Measurements from ENCODE around the gene PARM1.

Gene PARM1

DNA sequence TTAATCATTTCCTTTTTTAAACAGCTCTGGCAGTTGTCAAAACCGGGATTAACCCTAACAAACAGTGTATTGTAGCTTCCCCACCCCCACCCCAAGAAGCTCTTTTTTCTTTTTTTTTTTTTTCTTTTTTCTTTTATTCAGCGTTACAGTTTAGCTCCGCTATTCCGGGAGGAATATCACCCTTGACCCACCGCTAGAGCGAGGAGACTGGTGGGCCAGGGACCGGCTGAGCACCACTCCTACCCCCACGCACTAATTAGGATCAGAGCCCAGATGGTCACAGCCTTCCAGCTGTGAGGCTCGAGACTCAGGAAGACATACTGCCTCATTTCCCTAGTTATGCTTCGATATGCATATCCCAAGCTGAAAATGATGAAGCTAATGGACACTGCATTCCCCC, 2.0 kb downstream of the PARM1 start:
- H4K20me1 ChIP-seq (ENCODE audit: insufficient read depth, low read length): peaks cover 49% of the 10 kb centered on the region
- H3K4me3 ChIP-seq (ENCODE audit: low read length): peak overlapping the region; percentile 97
- peak overlapping the region; percentile 80 for H3K4me2 ChIP-seq (ENCODE audit: low read length)
- H3K4me1 ChIP-seq (ENCODE audit: low read length): peaks cover 72% of the 10 kb centered on the region
- H3K27ac ChIP-seq (ENCODE audit: low read length): peak overlapping the region; percentile 96
- H3K9ac ChIP-seq (ENCODE audit: low read length): peak overlapping the region; percentile 100
- H3K9me3 ChIP-seq (ENCODE audit: insufficient read depth, low read length): no peaks in the 10 kb centered on the region
- no peaks in the 10 kb centered on the region for H3K27me3 ChIP-seq (ENCODE audit: low read depth, low read length)
- peaks cover 91% of the 10 kb centered on the region for H3K79me2 ChIP-seq (ENCODE audit: low read length)
- no peak overlapping the region for H2AFZ ChIP-seq (ENCODE audit: low read depth, low read length)
- TF ChIP-seq EZH2phosphoT487 (IDR thresholded peaks at IDR 0.05; ENCODE audit: low read depth): no peak
- TF ChIP-seq, protein P1, sequence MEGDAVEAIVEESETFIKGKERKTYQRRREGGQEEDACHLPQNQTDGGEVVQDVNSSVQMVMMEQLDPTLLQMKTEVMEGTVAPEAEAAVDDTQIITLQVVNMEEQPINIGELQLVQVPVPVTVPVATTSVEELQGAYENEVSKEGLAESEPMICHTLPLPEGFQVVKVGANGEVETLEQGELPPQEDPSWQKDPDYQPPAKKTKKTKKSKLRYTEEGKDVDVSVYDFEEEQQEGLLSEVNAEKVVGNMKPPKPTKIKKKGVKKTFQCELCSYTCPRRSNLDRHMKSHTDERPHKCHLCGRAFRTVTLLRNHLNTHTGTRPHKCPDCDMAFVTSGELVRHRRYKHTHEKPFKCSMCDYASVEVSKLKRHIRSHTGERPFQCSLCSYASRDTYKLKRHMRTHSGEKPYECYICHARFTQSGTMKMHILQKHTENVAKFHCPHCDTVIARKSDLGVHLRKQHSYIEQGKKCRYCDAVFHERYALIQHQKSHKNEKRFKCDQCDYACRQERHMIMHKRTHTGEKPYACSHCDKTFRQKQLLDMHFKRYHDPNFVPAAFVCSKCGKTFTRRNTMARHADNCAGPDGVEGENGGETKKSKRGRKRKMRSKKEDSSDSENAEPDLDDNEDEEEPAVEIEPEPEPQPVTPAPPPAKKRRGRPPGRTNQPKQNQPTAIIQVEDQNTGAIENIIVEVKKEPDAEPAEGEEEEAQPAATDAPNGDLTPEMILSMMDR (IDR thresholded peaks at IDR 0.05; ENCODE audit: low read depth, low read length): no peak
- peaks cover 36% of the 10 kb centered on the region for H3K36me3 ChIP-seq (replicated peaks; ENCODE audit: low read depth, low read length)

DNA sequence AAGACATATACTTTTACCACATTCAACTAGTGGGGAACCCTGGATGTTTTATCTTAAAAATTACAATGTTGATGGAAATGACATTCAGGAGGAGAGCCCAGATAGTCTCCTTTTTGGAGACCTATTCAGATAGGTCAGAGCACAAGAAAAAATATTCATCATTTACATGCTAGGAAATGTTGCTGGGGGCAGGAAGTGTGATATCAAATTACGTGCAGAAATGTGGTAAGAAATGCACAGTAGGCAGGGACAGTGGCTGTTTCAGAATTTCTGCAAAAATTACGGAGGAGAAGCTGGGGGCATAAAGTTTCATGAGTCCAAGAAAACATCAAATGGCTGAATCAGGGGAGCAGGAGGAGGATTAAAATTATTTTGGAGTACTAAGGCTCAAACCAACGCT, 8.2 kb downstream of the PARM1 start:
- Histone ChIP-seq H3K4me3 (ENCODE audit: low read length) (peak overlapping the region; percentile 27), H3K4me2 (ENCODE audit: low read length) (peak overlapping the region; percentile 54), H3K79me2 (ENCODE audit: low read length) (peaks cover 100% of the 10 kb centered on the region)

DNA sequence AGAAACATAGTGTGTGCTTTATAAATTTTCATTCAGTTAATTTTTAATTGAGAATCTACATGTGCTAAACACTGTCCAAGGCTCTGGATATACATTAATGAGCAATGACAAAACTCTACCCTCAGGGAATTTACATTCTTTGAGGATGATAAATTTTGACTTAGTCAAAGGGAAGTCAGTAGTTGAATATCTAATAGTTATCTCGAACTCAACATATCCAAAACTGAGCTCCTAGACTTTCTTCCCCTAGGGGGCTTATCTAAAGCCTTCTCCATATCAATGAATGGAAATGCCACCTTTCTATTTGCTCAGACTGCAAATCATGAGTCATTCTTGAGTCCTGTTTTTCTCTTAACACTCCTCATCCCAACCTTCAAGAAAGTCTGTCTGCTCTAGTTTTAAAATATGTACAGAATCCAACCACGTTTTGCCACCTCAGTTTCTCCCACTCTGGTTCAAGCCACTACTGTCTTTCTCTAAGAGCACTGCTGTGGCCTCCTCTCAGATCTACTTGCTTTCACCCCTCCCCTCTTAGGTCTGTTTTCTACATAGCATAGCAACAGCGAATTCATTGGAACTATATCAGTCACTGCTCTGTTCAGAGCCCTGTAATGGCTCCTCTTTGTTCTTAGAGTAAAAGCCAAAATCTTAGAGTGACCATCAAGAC, 9.5 kb downstream of the PARM1 start:
- peaks cover 100% of the 10 kb centered on the region for H3K79me2 ChIP-seq (ENCODE audit: low read length)
- peak overlapping the region; percentile 54 for H3K27ac ChIP-seq (ENCODE audit: low read length)
- H3K27me3 ChIP-seq (ENCODE audit: low read depth, low read length): no peaks in the 10 kb centered on the region
- H3K4me3 ChIP-seq (ENCODE audit: low read length): peak overlapping the region; percentile 27
- peak overlapping the region; percentile 10; the same call in 1 of the 2 replicates for H3K9ac ChIP-seq (ENCODE audit: low read length)
- peaks cover 100% of the 10 kb centered on the region for H4K20me1 ChIP-seq (ENCODE audit: insufficient read depth, low read length)
- peaks cover 70% of the 10 kb centered on the region for H3K36me3 ChIP-seq (replicated peaks; ENCODE audit: low read depth, low read length)
- no peak for TF ChIP-seq EZH2phosphoT487 (IDR thresholded peaks at IDR 0.05; ENCODE audit: low read depth)
- TF ChIP-seq, protein P1 (IDR thresholded peaks at IDR 0.05; ENCODE audit: low read depth, low read length): no peak
- H2AFZ ChIP-seq (ENCODE audit: low read depth, low read length): no peak overlapping the region
- H3K9me3 ChIP-seq (ENCODE audit: insufficient read depth, low read length): no peaks in the 10 kb centered on the region
- H3K4me2 ChIP-seq (ENCODE audit: low read length): peak overlapping the region; percentile 54
- H3K4me1 ChIP-seq (ENCODE audit: low read length): peaks cover 80% of the 10 kb centered on the region

More for the DNA sequence above, 8.2 kb downstream of the PARM1 start:
- peaks cover 90% of the 10 kb centered on the region for H3K4me1 ChIP-seq (ENCODE audit: low read length)
- H2AFZ ChIP-seq (ENCODE audit: low read depth, low read length): no peak overlapping the region
- peaks cover 67% of the 10 kb centered on the region for H3K36me3 ChIP-seq (replicated peaks; ENCODE audit: low read depth, low read length)
- TF ChIP-seq, protein P1 (IDR thresholded peaks at IDR 0.05; ENCODE audit: low read depth, low read length): no peak
- no peak for TF ChIP-seq EZH2phosphoT487 (IDR thresholded peaks at IDR 0.05; ENCODE audit: low read depth)
- H3K27ac ChIP-seq (ENCODE audit: low read length): 0 out of 2 replicates have a peak overlapping the region, but pooled peaks have one; percentile 54
- H3K9me3 ChIP-seq (ENCODE audit: insufficient read depth, low read length): no peaks in the 10 kb centered on the region
- no peaks in the 10 kb centered on the region for H3K27me3 ChIP-seq (ENCODE audit: low read depth, low read length)
- peaks cover 98% of the 10 kb centered on the region for H4K20me1 ChIP-seq (ENCODE audit: insufficient read depth, low read length)
- H3K9ac ChIP-seq (ENCODE audit: low read length): no peak overlapping the region

DNA sequence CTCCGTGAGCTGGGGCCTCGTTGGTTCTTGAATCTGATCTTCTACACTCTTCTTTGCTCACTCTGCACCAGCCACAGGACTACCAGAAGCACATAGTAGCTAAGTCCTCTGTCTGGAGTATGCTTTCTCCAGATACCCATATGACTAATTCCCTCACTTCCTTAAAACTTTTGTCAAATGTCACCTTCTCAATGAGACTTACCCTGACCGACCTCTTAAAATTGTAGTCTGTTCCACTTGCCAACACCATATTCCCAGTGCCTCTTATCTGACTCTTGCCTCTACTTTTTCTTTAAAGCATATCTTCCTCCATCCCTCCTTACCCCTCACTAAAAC, 10.0 kb downstream of the PARM1 start:
- H3K4me2 ChIP-seq (ENCODE audit: low read length): peak overlapping the region; percentile 54
- H2AFZ ChIP-seq (ENCODE audit: low read depth, low read length): no peak overlapping the region
- H3K27me3 ChIP-seq (ENCODE audit: low read depth, low read length): no peaks in the 10 kb centered on the region
- H3K36me3 ChIP-seq (replicated peaks; ENCODE audit: low read depth, low read length): peaks cover 70% of the 10 kb centered on the region
- TF ChIP-seq, protein P1 (IDR thresholded peaks at IDR 0.05; ENCODE audit: low read depth, low read length): no peak
- no peak for TF ChIP-seq EZH2phosphoT487 (IDR thresholded peaks at IDR 0.05; ENCODE audit: low read depth)
- H3K27ac ChIP-seq (ENCODE audit: low read length): peak overlapping the region; percentile 54
- H3K79me2 ChIP-seq (ENCODE audit: low read length): peaks cover 100% of the 10 kb centered on the region
- peaks cover 100% of the 10 kb centered on the region for H4K20me1 ChIP-seq (ENCODE audit: insufficient read depth, low read length)
- H3K9ac ChIP-seq (ENCODE audit: low read length): 0 out of 2 replicates have a peak overlapping the region, but pooled peaks have one; percentile 10
- peaks cover 75% of the 10 kb centered on the region for H3K4me1 ChIP-seq (ENCODE audit: low read length)
- peak overlapping the region; percentile 27 for H3K4me3 ChIP-seq (ENCODE audit: low read length)
- no peaks in the 10 kb centered on the region for H3K9me3 ChIP-seq (ENCODE audit: insufficient read depth, low read length)

Data from OCI-LY3 (cell line).